Keratinocyte (primary cell): ENCODE data around the gene SERPINA1. TPM values are rescaled to one million over a fixed set of nuclear protein-coding genes. Genes with fewer than 3 reads are reported as not detected.
A peak's percentile ranks its signal among the peaks of the same experiment; 100 is the strongest.

Experiments used
- DNase-seq: peaks from one replicate; pipeline ENCODE4 v3.0.0-alpha.2; 2011; ENCODE audit warnings: low read depth, missing footprints, low spot score
- FAIRE-seq: peaks from 2 replicates; lab custom pipeline; 2011; peaks lifted over from hg19 to GRCh38; lab: Jason Lieb, UNC
- H2AFZ ChIP-seq: 2 replicates; pipeline ENCODE4 v1.6.0; 2012; ENCODE audit warnings: low read length, control low read depth, inconsistent platforms; ENCODE audit not compliant: control insufficient read depth
- H3K27ac ChIP-seq: 2 replicates; pipeline ENCODE4 v1.5.1; 2011; ENCODE audit warnings: low read length; ENCODE audit not compliant: control insufficient read depth, insufficient read depth
- H3K27me3 ChIP-seq: 3 replicates; pipeline ENCODE4 v1.6.0; 2011; ENCODE audit warnings: low read length; ENCODE audit not compliant: control insufficient read depth, insufficient read depth; ENCODE audit errors: extremely low read depth
- H3K36me3 ChIP-seq, 2 experiments: 2 replicates in 1 of 2; 3 replicates in 1 of 2; pipeline ENCODE4 v1.5.1; 2011; ENCODE audit warnings: low read length in 2 of 2, mild to moderate bottlenecking in 1 of 2; ENCODE audit not compliant: control insufficient read depth in 2 of 2, insufficient read depth in 2 of 2; ENCODE audit errors: extremely low read depth in 1 of 2
- H3K4me1 ChIP-seq: 3 replicates; pipeline ENCODE4 v1.5.1; 2011; ENCODE audit warnings: low read length; ENCODE audit not compliant: control insufficient read depth, insufficient read depth; ENCODE audit errors: extremely low read depth
- H3K4me2 ChIP-seq: 3 replicates; pipeline ENCODE4 v1.6.0; 2011; ENCODE audit warnings: low read depth, low read length; ENCODE audit not compliant: control insufficient read depth, insufficient read depth; ENCODE audit errors: extremely low read depth
- H3K4me3 ChIP-seq, 3 experiments: fragments of 200-600 bp in 1 of 3; sonication (generic) in 1 of 3; 2 replicates in 2 of 3; 3 replicates in 1 of 3; pipeline ENCODE4 v1.5.1; 2011 to 2016; ENCODE audit warnings: low read length in 3 of 3, mild to moderate bottlenecking in 3 of 3, control low read depth in 2 of 3, inconsistent platforms in 1 of 3, low read depth in 1 of 3, mixed read lengths in 1 of 3, mixed run types in 1 of 3, moderate library complexity in 1 of 3; ENCODE audit not compliant: control insufficient read depth in 2 of 3, insufficient read depth in 2 of 3; ENCODE audit errors: extremely low read depth in 1 of 3
- H3K79me2 ChIP-seq: 2 replicates; pipeline ENCODE4 v1.6.0; 2012; ENCODE audit warnings: low read length; ENCODE audit not compliant: control insufficient read depth, insufficient read depth
- H3K9ac ChIP-seq: 3 replicates; pipeline ENCODE4 v1.6.0; 2011; ENCODE audit warnings: low read length; ENCODE audit not compliant: control insufficient read depth, insufficient read depth; ENCODE audit errors: extremely low read depth
- H3K9me1 ChIP-seq: 3 replicates; pipeline ENCODE4 v1.6.0; 2011; ENCODE audit warnings: low read length; ENCODE audit not compliant: control insufficient read depth, insufficient read depth; ENCODE audit errors: extremely low read depth
- H3K9me3 ChIP-seq: 2 replicates; pipeline ENCODE4 v1.5.1; 2012; ENCODE audit warnings: low read depth, low read length; ENCODE audit not compliant: control insufficient read depth
- H4K20me1 ChIP-seq: 3 replicates; pipeline ENCODE4 v1.6.0; 2011; ENCODE audit warnings: low read length; ENCODE audit not compliant: control insufficient read depth, insufficient read depth; ENCODE audit errors: extremely low read depth
- CTCF ChIP-seq, 3 experiments: IDR thresholded peaks in 1 of 3; conservative IDR thresholded peaks in 1 of 3; optimal IDR thresholded peaks in 1 of 3; 2 replicates in 2 of 3; 3 replicates in 1 of 3; pipeline versions ENCODE3 to v1.5.1; 2011; ENCODE audit warnings: low read length in 3 of 3, mild to moderate bottlenecking in 3 of 3, moderate library complexity in 2 of 3, control low read depth in 1 of 3, inconsistent platforms in 1 of 3; ENCODE audit not compliant: insufficient read depth in 2 of 3; ENCODE audit errors: extremely low read depth in 1 of 3
- EZH2 ChIP-seq: IDR thresholded peaks from one replicate; pipeline ENCODE4 v1.6.1; 2012; ENCODE audit warnings: inconsistent platforms, mild to moderate bottlenecking, low read length, moderate library complexity
- dilution Hi-C: fragments of 300-500 bp; cut with MboI; formaldehyde crosslinking; loops from one replicate; pipeline ENCODE4 v1.7.0; 2020; ENCODE audit warnings: low sequenced_read_pairs; ENCODE audit not compliant: extremely low pct_ligation_motif_present
- polyA plus RNA-seq, 5 experiments: library from polyadenylated mRNA; depleted of rRNA in 3 of 5; stranded (reverse) in 3 of 5; stranded (forward) in 1 of 5; unstranded in 1 of 5; fragments of >200 nt; gene quantifications; 1 replicate in 1 of 5; 2 replicates in 3 of 5; 3 replicates in 1 of 5; pipeline versions ENCODE4 v1.2.1 to v1.2.3, GENCODE V29; 2011 to 2012; ENCODE audit warnings: missing spikeins in 2 of 5, low read depth in 1 of 5, low replicate concordance in 1 of 5

SERPINA1 gene
- polyA plus RNA-seq, 1 donor (not counting 4 experiments of a cell fraction or from before 2014, with no cell fraction given) = 0.71 TPM

- Histone ChIP-seq H2AFZ (no peak overlapping the region), H4K20me1 (no peaks in the 10 kb centered on the region)
- peak; percentile 39 for FAIRE-seq
Observed at GRCh38 chr14:94334872-94335271, 53.5 kb downstream of the SERPINA1 start.

GRCh38 chr14:94332587-94332986 is 55.8 kb downstream of the SERPINA1 start:
- Histone ChIP-seq H4K20me1 (no peaks in the 10 kb centered on the region), H3K4me3 (no peak overlapping the region), H3K4me2 (no peak overlapping the region), H2AFZ (no peak overlapping the region), H3K9ac (no peak overlapping the region), H3K4me1 (peaks cover 3% of the 10 kb centered on the region), H3K9me3 (no peaks in the 10 kb centered on the region), H3K27ac (no peak overlapping the region), H3K36me3 (no peaks in the 10 kb centered on the region), H3K9me1 (no peaks in the 10 kb centered on the region), H3K79me2 (no peaks in the 10 kb centered on the region), H3K27me3 (no peaks in the 10 kb centered on the region)
- dilution Hi-C loops = no loop called here
- DNase-seq (no peak), FAIRE-seq (no peak)
- TF ChIP-seq EZH2 (no peak), CTCF (optimal IDR thresholded peaks at IDR 0.05 in 1 of 3, IDR thresholded peaks at IDR 0.05 in 1 of 3, conservative IDR thresholded peaks at IDR 0.05 in 1 of 3; ENCODE audit: extremely low read depth in 1 of 3, insufficient read depth in 2 of 3, low read length in 3 of 3) (no peak)

More at GRCh38 chr14:94334872-94335271, 53.5 kb downstream of the SERPINA1 start:
- peak; percentile 61 for DNase-seq
- Histone ChIP-seq H3K4me3 (no peak overlapping the region), H3K9ac (no peak overlapping the region), H3K4me1 (peaks cover 3% of the 10 kb centered on the region), H3K9me3 (no peaks in the 10 kb centered on the region), H3K27me3 (no peaks in the 10 kb centered on the region), H3K36me3 (no peaks in the 10 kb centered on the region), H3K9me1 (no peaks in the 10 kb centered on the region), H3K4me2 (peak overlapping the region; percentile 32), H3K27ac (no peak overlapping the region), H3K79me2 (no peaks in the 10 kb centered on the region)
- dilution Hi-C loops = no loop called here
- TF ChIP-seq CTCF (optimal IDR thresholded peaks at IDR 0.05 in 1 of 3, IDR thresholded peaks at IDR 0.05 in 1 of 3, conservative IDR thresholded peaks at IDR 0.05 in 1 of 3; ENCODE audit: extremely low read depth in 1 of 3, insufficient read depth in 2 of 3, low read length in 3 of 3) = no peak
- no peak for TF ChIP-seq EZH2
